Epithelial cell of proximal tubule (primary cell): ENCODE results near the gene UBA1. TPM values are rescaled to one million over a fixed set of nuclear protein-coding genes. Genes with fewer than 3 reads are reported as not detected.

Experiments
- DNase-seq: peaks from one replicate; pipeline ENCODE4 v3.0.0-alpha.2; 2011; ENCODE audit warnings: low read depth
- H3K4me3 ChIP-seq: 2 replicates; pipeline ENCODE4 v1.5.1; 2011; ENCODE audit warnings: low read depth, mild to moderate bottlenecking, low read length
- CTCF ChIP-seq: conservative IDR thresholded peaks from 2 replicates; pipeline ENCODE4 v1.5.1; 2012; ENCODE audit warnings: low read depth, mild to moderate bottlenecking, low read length
- total RNA-seq: library from RNA; depleted of rRNA; stranded (reverse); fragments of >200 nt; gene quantifications from 2 replicates; pipeline ENCODE4 v1.2.3, GENCODE V29; 2015

Gene UBA1
- total RNA-seq, 1 donor from 2014 or later, result 161 TPM

GRCh38 chrX:47201345-47201944 lies 7.8 kb downstream of the UBA1 start:
- no peak for TF ChIP-seq CTCF
- no peak overlapping the region for H3K4me3 ChIP-seq
- DNase-seq, result no peak

GRCh38 chrX:47202316-47202715 lies 8.7 kb downstream of the UBA1 start:
- no peak for DNase-seq
- no peak for TF ChIP-seq CTCF

GRCh38 chrX:47202877-47203276 lies 9.2 kb downstream of the UBA1 start:
- DNase-seq, result no peak
- no peak overlapping the region for H3K4me3 ChIP-seq
- no peak for TF ChIP-seq CTCF

More at GRCh38 chrX:47202316-47202715, 8.7 kb downstream of the UBA1 start:
- H3K4me3 ChIP-seq, result no peak overlapping the region

- DNase-seq, result no peak
- no peak overlapping the region for H3K4me3 ChIP-seq
- TF ChIP-seq CTCF, result no peak
Observed at GRCh38 chrX:47204970-47205369, 11.3 kb downstream of the UBA1 start.

- no peak for TF ChIP-seq CTCF
- DNase-seq, result no peak
- no peak overlapping the region for H3K4me3 ChIP-seq
Observed at GRCh38 chrX:47206316-47206715, 12.7 kb downstream of the UBA1 start.

GRCh38 chrX:47208108-47208507 lies 14.5 kb downstream of the UBA1 start:
- no peak for DNase-seq
- no peak overlapping the region for H3K4me3 ChIP-seq
- TF ChIP-seq CTCF, result no peak

- DNase-seq, result no peak
- H3K4me3 ChIP-seq, result no peak overlapping the region
- TF ChIP-seq CTCF, result no peak
Observed at GRCh38 chrX:47209508-47210238, 16.0 kb downstream of the UBA1 start.
